PC-3 (cell line): ENCODE measurements around the gene MEP1B. TPM values are rescaled to one million over a fixed set of nuclear protein-coding genes. Genes with fewer than 3 reads are reported as not detected.

Experiments used
- ATAC-seq: fragments of 200-7000 bp; cut with Tn5 transposase; 2 replicates; pipeline ENCODE4 v1.9.1; 2020; ENCODE audit warnings: mild to moderate bottlenecking, moderate library complexity
- BruUV-seq: library from RNA; stranded (reverse); fragments of 400-500 nt; replicated peaks from 2 replicates; lab custom pipeline; 2021; lab: Mats Ljungman, UMichigan
- CTCF ChIA-PET: fragments of 300-600 bp; sonication (Branson Sonifier 250); formaldehyde crosslinking; loops from one replicate; lab custom pipeline; 2022; ENCODE audit warnings: antibody characterized with exemption; lab: Charles Lee
- POLR2A ChIA-PET: fragments of 300-600 bp; sonication (Branson Sonifier 250); formaldehyde crosslinking; loops from one replicate; lab custom pipeline; 2022; ENCODE audit warnings: antibody characterized with exemption; ENCODE audit not compliant: unreplicated experiment; lab: Charles Lee
- DNase-seq: peaks from one replicate; pipeline ENCODE4 v3.0.0-alpha.2; 2015
- H2AFZ ChIP-seq: fragments of 300-600 bp; sonication (generic); 2 replicates; pipeline ENCODE4 v1.6.0; 2016; ENCODE audit warnings: antibody characterized with exemption, low read length
- H3F3A ChIP-seq: fragments of 300-600 bp; sonication (generic); one replicate; pipeline ENCODE4 v1.6.0; 2017; ENCODE audit warnings: antibody characterized with exemption, low read length, control low read depth, mild to moderate bottlenecking; ENCODE audit not compliant: unreplicated experiment
- H3K27ac ChIP-seq: fragments of 300-600 bp; sonication (generic); 2 replicates; pipeline ENCODE4 v1.5.1; 2016; ENCODE audit warnings: mild to moderate bottlenecking, low read length
- H3K27me3 ChIP-seq: fragments of 300-600 bp; sonication (generic); 2 replicates; pipeline ENCODE4 v1.6.1; 2016; ENCODE audit warnings: low read length, mixed read lengths
- H3K36me3 ChIP-seq: fragments of 300-600 bp; sonication (generic); 2 replicates; pipeline ENCODE4 v1.6.1; 2016; ENCODE audit warnings: low read depth, mixed run types, low read length, mixed read lengths
- H3K4me1 ChIP-seq: fragments of 300-600 bp; sonication (generic); 2 replicates; pipeline ENCODE4 v1.5.1; 2016; ENCODE audit warnings: low read length; ENCODE audit not compliant: insufficient read depth
- H3K4me2 ChIP-seq: fragments of 300-600 bp; sonication (generic); 2 replicates; pipeline ENCODE4 v1.6.0; 2016; ENCODE audit warnings: low read length
- H3K4me3 ChIP-seq: fragments of 300-600 bp; sonication (generic); 2 replicates; pipeline ENCODE4 v1.5.1; 2016; ENCODE audit warnings: mild to moderate bottlenecking, low read length, mixed read lengths
- H3K79me2 ChIP-seq: fragments of 300-600 bp; sonication (generic); 2 replicates; pipeline ENCODE4 v1.6.1; 2017; ENCODE audit warnings: low read length, mixed read lengths
- H3K9ac ChIP-seq: fragments of 300-600 bp; sonication (generic); 2 replicates; pipeline ENCODE4 v1.6.0; 2016; ENCODE audit warnings: mild to moderate bottlenecking, low read length
- H3K9me2 ChIP-seq: fragments of 300-600 bp; sonication (generic); replicated peaks from 2 replicates; pipeline ENCODE4 v1.6.1; 2016; ENCODE audit warnings: mixed run types, low read length, mixed read lengths
- H3K9me3 ChIP-seq: fragments of 300-600 bp; sonication (generic); 2 replicates; pipeline ENCODE4 v1.6.1; 2016; ENCODE audit warnings: low read length, mixed read lengths
- H4K20me1 ChIP-seq: fragments of 300-600 bp; sonication (generic); 2 replicates; pipeline ENCODE4 v1.6.1; 2016; ENCODE audit warnings: low read length, mixed read lengths
- CTCF ChIP-seq: fragments of 300-600 bp; sonication (generic); conservative IDR thresholded peaks from 2 replicates; pipeline ENCODE4 v1.5.1; 2017; ENCODE audit warnings: antibody characterized with exemption, low read depth, mild to moderate bottlenecking, low read length
- EZH2 ChIP-seq: fragments of 300-600 bp; sonication (generic); IDR thresholded peaks from one replicate; pipeline ENCODE4 v1.6.1; 2017; ENCODE audit warnings: antibody characterized with exemption, mild to moderate bottlenecking, low read length; ENCODE audit not compliant: unreplicated experiment
- EZH2phosphoT487 ChIP-seq: fragments of 300-600 bp; sonication (generic); IDR thresholded peaks from 2 replicates; pipeline ENCODE4 v1.6.1; 2018; ENCODE audit warnings: mild to moderate bottlenecking, antibody characterized with exemption, low read length, borderline replicate concordance
- intact Hi-C: fragments of 100-400 bp; cut with micrococcal nuclease; formaldehyde crosslinking; loops from 2 replicates; pipeline ENCODE4 v1.9.0; 2023
- total RNA-seq: library from RNA; depleted of rRNA; stranded (reverse); fragments of >200 nt; gene quantifications from 2 replicates; pipeline ENCODE4 v1.2.3, GENCODE V29; 2014

MEP1B gene
- total RNA-seq, 1 experiment from 2014 or later: not detected

- no peak for ATAC-seq
- Histone ChIP-seq H3F3A (no peaks in the 10 kb centered on the region), H4K20me1 (no peaks in the 10 kb centered on the region), H3K4me1 (no peaks in the 10 kb centered on the region), H3K4me2 (no peak overlapping the region), H3K27ac (no peak overlapping the region), H2AFZ (no peak overlapping the region), H3K4me3 (no peak overlapping the region), H3K79me2 (no peaks in the 10 kb centered on the region), H3K9me3 (no peaks in the 10 kb centered on the region), H3K27me3 (peaks cover 16% of the 10 kb centered on the region), H3K9me2 (no peaks in the 10 kb centered on the region), H3K36me3 (no peaks in the 10 kb centered on the region), H3K9ac (no peak overlapping the region)
- TF ChIP-seq EZH2phosphoT487 (no peak), EZH2 (no peak), CTCF (no peak)
- intact Hi-C loops: no loop called here
- POLR2A ChIA-PET: no interaction called here
- no peak for DNase-seq
- CTCF ChIA-PET: no interaction called here
- no TSS peak for BruUV-seq
Observed at GRCh38 chr18:32251466-32251865, 61.6 kb downstream of the MEP1B start.

DNA sequence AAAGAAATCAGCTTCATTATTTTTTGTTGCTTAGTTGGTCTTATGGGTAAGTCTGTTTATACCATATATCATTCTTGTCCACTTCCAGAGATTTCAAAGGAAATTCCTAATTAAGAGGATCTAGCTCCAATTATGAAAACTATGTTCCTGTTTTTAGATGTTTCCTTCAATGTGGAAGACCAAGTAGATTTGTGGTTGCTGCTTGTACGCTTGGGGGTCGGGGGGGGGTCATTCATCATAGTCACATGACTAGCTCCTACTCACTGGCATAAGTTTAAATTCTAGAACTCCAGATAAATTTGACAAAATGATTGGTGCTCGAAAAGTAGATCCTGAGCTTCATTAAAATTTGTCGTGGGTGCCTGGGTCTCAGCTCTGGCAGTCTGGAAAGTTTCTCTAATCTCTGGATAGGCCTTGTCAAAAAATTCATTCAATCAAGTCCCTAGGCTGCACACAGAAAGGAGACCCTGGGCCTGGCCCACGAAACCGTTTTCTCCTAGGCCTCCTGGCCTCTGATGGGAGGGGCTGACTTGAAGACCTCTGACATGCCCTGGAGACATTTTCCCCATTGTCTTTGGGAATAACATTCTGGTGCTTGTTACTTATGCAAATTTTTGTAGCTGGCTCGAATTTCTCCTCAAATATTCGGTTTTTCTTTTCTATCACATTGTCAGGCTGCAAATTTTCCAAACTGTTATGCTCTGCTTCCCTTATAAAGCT, 62.5 kb downstream of the MEP1B start:
- POLR2A ChIA-PET: no interaction called here
- Histone ChIP-seq H3K4me3 (no peak overlapping the region), H3K79me2 (no peaks in the 10 kb centered on the region), H3K4me2 (no peak overlapping the region), H2AFZ (no peak overlapping the region), H3K4me1 (no peaks in the 10 kb centered on the region), H3K27me3 (peaks cover 16% of the 10 kb centered on the region), H3F3A (no peaks in the 10 kb centered on the region), H3K9me3 (no peaks in the 10 kb centered on the region), H3K9ac (no peak overlapping the region), H4K20me1 (no peaks in the 10 kb centered on the region), H3K36me3 (no peaks in the 10 kb centered on the region), H3K9me2 (no peaks in the 10 kb centered on the region), H3K27ac (no peak overlapping the region)
- intact Hi-C loops: no loop called here
- TF ChIP-seq EZH2 (no peak), CTCF (no peak), EZH2phosphoT487 (no peak)
- CTCF ChIA-PET: no interaction called here
- DNase-seq (no peak), ATAC-seq (no peak)
- no TSS peak for BruUV-seq

DNA sequence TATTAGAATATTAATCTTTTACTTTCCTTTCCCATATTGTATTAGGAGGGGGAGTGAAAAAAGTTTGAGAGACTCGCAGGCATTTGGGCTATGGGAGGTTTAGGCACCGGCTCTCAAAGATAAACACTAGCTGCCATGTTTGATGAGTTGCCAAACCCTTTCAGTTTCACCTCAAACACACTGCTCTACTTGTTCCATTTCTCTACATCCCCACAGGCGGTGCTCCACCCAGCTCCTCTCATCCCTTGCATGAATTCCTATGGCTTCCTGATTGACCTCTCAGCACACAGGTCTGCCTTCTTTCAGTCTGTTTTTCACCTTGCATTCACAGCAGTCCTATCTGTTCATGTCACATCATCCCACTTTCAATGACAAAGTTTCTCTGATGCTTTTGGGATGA, 65.7 kb downstream of the MEP1B start:
- no peak overlapping the region for H3K27ac ChIP-seq
- CTCF ChIA-PET: no interaction called here
- no peaks in the 10 kb centered on the region for H3K36me3 ChIP-seq
- no TSS peak for BruUV-seq
- no peak overlapping the region for H3K4me3 ChIP-seq
- no peaks in the 10 kb centered on the region for H4K20me1 ChIP-seq
- ATAC-seq (no peak), DNase-seq (no peak)
- H3K9me2 ChIP-seq: no peaks in the 10 kb centered on the region
- no peaks in the 10 kb centered on the region for H3K9me3 ChIP-seq
- no peak overlapping the region for H2AFZ ChIP-seq
- no peak overlapping the region for H3K9ac ChIP-seq
- intact Hi-C loops: no loop called here
- no peaks in the 10 kb centered on the region for H3F3A ChIP-seq
- no peak for TF ChIP-seq CTCF
- TF ChIP-seq EZH2phosphoT487: no peak
- TF ChIP-seq EZH2: no peak
- POLR2A ChIA-PET: no interaction called here
- H3K4me1 ChIP-seq: no peaks in the 10 kb centered on the region
- H3K79me2 ChIP-seq: no peaks in the 10 kb centered on the region
- H3K27me3 ChIP-seq: no peaks in the 10 kb centered on the region
- no peak overlapping the region for H3K4me2 ChIP-seq
